ENCODE measurements around the gene GDPD5.

Gene GDPD5

DNA sequence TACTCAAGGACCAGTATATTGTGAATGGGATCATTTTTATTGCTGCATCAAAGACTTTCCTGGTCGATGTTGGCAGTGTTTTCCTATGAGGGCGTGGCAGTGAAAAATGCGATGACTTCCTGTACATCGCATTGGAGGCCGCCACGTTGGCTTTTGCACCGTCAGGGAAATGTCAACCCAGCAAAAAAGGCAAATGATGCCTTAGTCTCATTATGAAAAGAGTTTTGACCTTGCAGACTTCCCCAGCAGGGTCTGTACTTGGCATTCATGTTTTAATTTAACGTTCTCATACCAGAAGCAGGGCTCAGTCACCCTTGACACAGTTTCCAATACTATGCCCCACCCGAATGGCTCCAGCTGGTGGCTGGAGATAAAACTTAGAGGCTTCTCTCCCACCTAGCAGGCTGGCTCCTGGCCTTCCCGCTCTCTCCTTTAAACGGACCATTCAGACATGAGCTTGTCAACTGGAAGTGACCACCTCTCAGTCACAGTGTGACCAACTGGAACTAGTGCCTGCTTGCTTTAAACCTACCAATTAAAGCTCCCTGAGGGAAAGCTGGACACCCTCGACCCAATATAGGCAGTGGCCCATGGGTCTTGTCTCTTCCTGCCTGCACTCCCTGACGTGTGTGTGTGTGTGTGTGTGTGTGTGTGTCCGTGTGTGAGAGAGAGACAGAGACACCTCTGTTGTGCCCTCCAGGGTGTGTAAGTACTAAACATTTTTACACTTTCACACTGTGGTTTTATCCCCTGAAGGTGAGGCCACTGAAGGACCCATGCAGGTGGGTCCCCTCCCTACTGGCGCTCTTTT, 8.7 kb upstream of the GDPD5 start:
- DNase-seq = no peak

GRCh38 chr11:75533896-75534258, 8.1 kb upstream of the GDPD5 start:
- no peak for DNase-seq

DNA sequence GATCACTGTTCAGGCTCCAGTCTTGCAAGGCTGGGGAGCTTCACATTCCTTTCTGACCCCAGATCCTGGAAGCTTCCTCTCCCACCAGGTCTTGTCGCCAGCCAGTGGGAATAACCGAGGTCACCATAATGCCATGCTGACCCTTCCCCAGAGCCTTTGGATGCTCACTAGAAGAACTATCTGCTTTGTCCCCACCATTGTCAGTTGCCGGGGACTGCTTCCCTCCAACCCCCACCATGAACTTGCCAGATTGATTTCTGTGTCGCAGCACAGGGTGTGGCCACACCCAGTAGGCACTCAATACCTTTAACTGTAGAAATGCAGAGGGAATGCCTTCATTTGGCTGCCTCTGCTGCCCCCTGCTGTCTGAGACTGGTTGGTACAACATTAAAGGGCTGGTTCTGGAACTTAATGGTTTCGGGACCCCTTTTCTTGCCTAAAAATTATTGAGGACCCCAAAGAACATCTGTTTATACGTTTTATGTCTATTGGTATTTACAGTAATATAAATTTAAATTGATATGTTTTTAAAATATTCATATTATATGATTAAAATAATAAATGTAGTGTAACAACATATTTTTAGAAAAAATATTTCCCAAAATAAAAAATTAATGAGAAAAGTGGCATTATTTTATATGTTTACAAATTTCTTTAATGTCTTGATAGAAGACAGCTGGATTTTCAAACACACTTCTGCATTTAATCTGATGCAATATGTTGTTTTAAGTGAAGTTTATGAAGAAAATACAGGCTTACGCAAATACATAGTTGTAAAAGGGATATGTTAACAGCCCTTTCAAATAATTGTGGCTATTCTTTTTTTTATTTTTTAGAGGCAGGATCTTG, 6.7 kb upstream of the GDPD5 start:
- DNase-seq = peak; percentile 58

- no peak for DNase-seq
Observed at GRCh38 chr11:75531325-75531724, 5.6 kb upstream of the GDPD5 start.

- no peak for DNase-seq
Observed at GRCh38 chr11:75530577-75530976, 4.8 kb upstream of the GDPD5 start.

DNA sequence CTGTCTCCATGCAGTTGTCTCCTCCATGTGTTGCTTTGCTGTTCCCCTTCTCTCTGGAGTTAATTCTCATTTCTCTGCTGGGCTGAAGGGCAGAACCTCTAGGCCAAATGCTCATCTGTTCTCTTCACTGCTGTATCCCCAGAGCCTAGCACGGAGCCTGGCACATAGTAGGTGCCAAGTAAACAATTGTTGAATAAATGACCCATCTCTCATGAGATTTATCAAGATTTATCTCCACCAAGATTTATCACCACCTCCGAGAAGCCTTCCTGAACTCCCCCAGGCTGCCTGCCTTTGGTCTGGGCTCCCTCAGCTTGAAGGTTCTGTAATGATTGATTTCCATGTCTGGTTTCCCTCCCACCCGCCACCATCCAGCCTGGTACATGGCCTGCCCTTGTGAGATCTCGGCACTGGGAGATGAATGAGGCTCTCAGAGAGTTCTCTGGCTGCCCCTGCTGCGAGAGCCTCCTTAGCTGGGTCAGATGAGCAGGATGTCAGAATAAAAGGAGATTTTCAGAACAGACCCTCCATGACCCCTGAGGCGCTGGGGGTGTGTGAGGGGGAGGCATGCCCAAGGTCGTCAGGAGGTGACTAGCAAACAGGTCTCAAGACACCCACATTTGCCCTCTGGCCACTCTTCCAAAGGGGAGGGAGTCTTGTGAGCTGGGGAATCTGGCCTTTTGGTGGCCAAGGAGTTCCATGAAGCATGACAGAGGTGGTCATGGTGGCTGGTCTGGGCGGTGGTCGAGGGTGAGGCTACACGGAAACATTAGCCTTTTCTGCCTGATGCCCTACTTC, 2.4 kb upstream of the GDPD5 start:
- DNase-seq = no peak

- DNase-seq = no peak
Observed at GRCh38 chr11:75527130-75527529, 1.4 kb upstream of the GDPD5 start.

GRCh38 chr11:75526192-75526541, 426 bp upstream of the GDPD5 start:
- DNase-seq = no peak

GRCh38 chr11:75524665-75525432, 892 bp downstream of the GDPD5 start:
- DNase-seq = peak; percentile 20

DNA sequence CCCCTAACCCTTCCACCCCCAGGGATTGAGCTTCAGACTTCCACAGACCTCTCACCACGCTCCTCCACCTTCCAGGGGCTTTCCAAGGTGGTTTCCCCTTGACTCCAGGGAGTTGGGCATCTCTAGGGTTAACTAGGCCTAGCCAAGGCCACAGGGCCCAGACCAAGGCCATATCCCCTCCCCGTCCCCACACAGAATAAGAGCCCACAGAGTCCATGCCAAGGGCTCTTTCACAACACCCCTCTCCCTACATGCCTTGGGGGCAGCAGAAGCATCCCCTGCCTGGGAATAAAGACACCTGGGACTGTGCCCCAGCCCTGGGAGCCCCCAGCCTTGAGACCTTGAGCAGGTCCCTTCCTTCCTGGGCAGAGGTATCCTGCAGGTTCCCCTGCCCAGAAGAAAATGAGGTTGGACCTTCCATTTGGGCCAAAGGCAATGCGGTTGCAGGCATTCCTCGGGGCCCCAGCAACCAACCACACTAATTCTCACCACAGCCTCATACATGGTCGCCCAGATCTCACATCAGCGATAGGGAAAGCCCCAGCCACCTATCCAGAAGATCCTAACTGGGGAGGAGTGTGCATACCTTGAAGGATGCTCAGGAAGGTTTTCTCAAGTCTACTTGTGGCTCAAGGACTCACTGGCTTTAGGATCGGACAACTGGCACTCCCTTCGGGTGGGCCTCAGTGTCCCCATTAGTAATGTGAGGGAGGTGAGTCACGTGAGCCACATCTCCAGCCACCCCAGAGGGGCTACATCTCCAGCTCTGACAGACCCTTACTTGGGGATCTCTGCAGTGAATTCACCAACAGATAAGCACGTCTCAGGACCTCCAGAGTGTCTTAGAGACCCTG, 1.7 kb downstream of the GDPD5 start:
- DNase-seq = no peak

DNA sequence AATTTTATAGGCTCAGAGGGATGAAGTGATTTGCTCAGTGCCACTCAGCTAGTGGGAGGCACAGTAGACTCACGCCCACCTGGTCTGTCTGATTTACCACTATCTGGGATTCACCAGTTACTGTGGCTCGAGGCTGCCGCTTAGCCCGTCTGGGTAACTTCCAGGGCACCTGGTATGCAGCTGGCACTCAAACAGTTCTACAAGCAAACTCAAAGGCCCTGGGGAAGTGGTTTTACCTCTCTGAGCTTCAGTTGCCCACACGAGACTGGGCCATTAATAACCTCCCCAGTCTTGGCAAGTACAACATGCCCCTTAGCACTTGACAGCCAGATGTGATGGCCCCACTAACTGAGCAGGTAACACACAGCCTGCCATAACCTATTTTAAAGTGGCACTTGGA, 2.6 kb downstream of the GDPD5 start:
- no peak for DNase-seq

- no peak for DNase-seq
Observed at GRCh38 chr11:75522286-75523044, 3.3 kb downstream of the GDPD5 start.

DNA sequence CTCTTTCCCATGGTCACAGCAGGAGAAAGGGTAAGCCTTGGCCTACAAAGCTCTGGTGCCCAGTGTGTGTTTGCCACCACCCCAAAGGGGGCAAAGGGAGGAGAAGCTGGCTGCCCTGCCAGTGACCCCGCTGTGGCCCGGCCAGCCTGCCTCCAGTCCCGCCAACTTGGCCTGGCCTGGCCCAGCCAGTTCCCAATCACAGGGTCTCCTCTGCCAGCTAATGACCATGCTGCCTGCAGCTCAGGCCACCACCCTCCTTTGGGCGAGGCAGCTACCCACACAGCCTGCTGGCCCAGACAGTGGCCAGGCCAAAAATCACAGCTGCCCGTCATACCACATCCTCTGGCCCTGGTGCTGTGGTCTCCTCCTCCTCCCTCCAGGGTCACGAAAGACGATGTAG, 5.1 kb downstream of the GDPD5 start:
- DNase-seq = no peak

DNA sequence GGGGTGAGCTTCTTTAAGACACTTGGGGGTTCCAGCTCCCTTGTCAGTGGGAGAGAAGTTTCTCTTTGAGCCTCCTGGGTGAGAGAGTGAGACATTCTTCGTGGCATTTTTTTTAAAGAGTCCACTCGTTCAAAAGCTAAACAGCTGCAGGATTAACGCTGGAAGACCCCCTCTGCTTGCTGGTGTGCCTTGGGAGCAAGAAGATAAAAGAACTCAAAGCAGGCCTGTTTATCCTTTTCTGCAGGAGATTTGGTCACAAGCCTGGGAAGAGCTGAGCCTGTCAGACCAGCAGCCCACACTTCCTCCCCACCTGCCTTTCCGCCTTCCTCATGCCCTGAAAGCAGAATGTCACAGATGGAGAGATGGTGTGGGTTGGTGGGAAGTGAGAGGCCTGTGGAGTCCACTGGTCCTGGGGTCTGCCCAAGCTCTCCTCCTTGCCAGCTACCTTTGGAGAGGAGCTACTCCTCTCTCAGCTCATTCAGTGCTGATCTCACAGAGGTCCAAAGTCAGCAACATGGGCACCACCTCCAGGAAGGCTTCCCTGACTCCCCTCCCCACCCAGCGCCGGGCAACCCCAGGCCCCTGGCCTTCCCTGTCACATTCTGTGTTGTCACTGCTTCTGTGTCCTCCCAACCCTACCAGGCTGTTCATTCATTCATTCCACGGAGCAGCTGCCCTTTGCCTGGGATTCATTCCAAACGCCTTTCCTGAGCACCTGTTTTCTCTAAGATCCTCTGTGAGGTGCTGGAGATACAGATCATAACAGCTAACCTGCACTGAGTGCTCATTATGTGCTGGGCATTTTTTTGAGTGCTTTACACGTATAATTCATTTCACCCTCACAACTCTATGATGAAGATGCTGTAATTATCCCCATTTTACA, 6.7 kb downstream of the GDPD5 start:
- no peak for DNase-seq

GRCh38 chr11:75518204-75518549, 7.6 kb downstream of the GDPD5 start:
- no peak for DNase-seq

DNA sequence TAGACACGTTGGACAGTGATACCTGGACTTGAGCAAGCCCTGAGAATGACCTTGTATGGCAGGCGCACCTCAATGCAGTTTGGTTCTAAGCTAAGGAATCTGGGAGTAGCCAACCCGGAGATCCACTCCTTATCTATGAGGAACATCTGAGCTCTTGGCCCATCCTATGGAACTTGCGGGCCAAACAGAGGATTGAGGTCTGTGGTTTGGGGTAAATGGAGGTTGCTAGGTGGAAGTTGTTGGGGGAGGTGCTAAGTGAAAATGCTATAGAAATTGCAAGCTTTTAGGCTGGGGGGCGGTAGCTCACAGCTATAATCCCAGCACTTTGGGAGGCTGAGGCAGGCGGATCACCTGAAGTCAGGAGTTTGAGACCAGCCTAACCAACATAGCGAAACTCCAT, 8.9 kb downstream of the GDPD5 start:
- no peak for DNase-seq

- DNase-seq = no peak
Observed at GRCh38 chr11:75516140-75516539, 9.6 kb downstream of the GDPD5 start.

DNA sequence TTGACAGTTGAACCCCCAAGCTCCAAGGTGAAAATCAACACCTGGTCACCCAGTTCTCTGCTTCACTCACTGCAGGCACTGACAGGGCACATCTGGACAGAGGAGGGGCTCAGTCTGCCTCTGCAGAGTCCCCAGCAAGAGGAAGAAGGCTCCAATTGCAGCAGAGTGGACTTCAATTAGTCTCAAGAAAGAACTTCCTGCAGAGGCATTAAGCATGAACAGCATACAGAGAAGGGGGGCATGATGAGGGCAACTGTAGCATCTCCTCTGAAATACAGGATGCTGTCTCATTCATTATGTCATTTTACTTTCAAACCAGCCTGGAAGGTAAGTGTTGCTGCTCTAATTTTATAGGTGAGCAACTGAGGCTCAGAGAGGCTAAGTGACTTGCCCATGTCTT, 11.1 kb downstream of the GDPD5 start:
- no peak for DNase-seq

- peak; percentile 23 for DNase-seq
Observed at GRCh38 chr11:75513250-75513649, 12.5 kb downstream of the GDPD5 start.

DNA sequence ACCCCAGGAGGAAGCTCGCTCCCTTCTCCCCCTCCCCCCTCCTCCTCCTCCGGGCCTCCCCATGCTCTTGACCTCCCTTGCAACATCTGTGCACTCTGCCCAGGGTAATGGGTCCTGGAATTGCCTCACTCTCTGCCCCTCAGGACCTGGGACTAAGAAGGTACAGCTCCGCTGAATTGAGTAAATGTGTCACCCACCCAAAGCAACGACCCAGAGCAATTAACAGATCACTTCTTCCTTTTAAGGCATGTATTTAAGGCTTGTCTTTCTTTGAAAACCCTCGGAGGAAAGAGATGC, 15.1 kb downstream of the GDPD5 start:
- no peak for DNase-seq
